Esophagus squamous epithelium (tissue), 5 donors: Measurements from ENCODE around the gene CYP2A6. TPM values are rescaled to one million over a fixed set of nuclear protein-coding genes. Genes with fewer than 3 reads are reported as not detected.
A peak's percentile ranks its signal among the peaks of the same experiment; 100 is the strongest.
"Not testable (repeated sequence)": the region's sequence is repeated elsewhere in the genome, so short reads cannot be mapped to it uniquely, and the experiment has no call there.

Source experiments
- DNase-seq: peaks from one replicate; lab custom pipeline; 2025; lab: John Stamatoyannopoulos, UW
- H3K27ac ChIP-seq, 4 donors: fragments of 200-600 bp; sonication (generic); one replicate each; pipeline ENCODE4 v1.5.1; 2016 to 2019; ENCODE audit warnings: mild to moderate bottlenecking in 1 of 4
- H3K27me3 ChIP-seq, 4 donors: fragments of 200-600 bp; sonication (generic); 1 replicate in 3 of 4; 2 replicates in 1 of 4; pipeline versions ENCODE4 v1.5.1 to v1.6.0; 2017 to 2021; ENCODE audit warnings: antibody characterized with exemption in 1 of 4
- H3K36me3 ChIP-seq, 3 donors: fragments of 200-600 bp; sonication (generic); one replicate each; pipeline ENCODE4 v1.5.1; 2016 to 2019
- H3K4me1 ChIP-seq, 3 donors: fragments of 200-600 bp; sonication (generic); one replicate each; pipeline ENCODE4 v1.5.1; 2017 to 2019
- H3K4me3 ChIP-seq, 4 donors: fragments of 200-600 bp; sonication (generic); 1 replicate in 3 of 4; 2 replicates in 1 of 4; pipeline ENCODE4 v1.5.1; 2016 to 2019; ENCODE audit warnings: mild to moderate bottlenecking in 2 of 4, moderate library complexity in 1 of 4
- H3K9me3 ChIP-seq, 3 donors: fragments of 200-600 bp; sonication (generic); one replicate each; pipeline ENCODE4 v1.5.1; 2016 to 2019
- POLR2A ChIP-seq, 4 donors: fragments of 450-650 bp; IDR thresholded peaks; one replicate each; pipeline ENCODE4 v1.6.1; 2017; ENCODE audit warnings: antibody characterized with exemption in 4 of 4, mild to moderate bottlenecking in 4 of 4, moderate library complexity in 3 of 4
- WGBS, 2 donors: methylation state at CpG; one replicate each; pipeline ENCODE4 v1.1.5; 2018; 5-methylcytosine and 5-hydroxymethylcytosine counted together
- intact Hi-C: fragments of 100-400 bp; cut with DNase I; formaldehyde crosslinking; loops from one replicate; pipeline ENCODE4 v1.15.0; 2022
- total RNA-seq, 4 donors: library from RNA; depleted of rRNA; stranded (reverse); fragments of >200 nt; gene quantifications; one replicate each; pipeline ENCODE4 v1.1.0, GENCODE V29; 2016
- TF ChIP-seq, protein P1 (sequence below), 6 experiments: fragments of 450-650 bp in 4 of 6; fragments of 200-600 bp in 2 of 6; sonication (generic) in 2 of 6; IDR thresholded peaks; one replicate each; pipeline ENCODE4 v1.5.1; 2016 to 2019; ENCODE audit warnings: antibody characterized with exemption in 6 of 6, mild to moderate bottlenecking in 4 of 6, moderate library complexity in 4 of 6
- donor health status: DM: yes; HTN: yes; CAD: no.

Gene CYP2A6
- total RNA-seq, 4 donors from 2014 or later, result not detected

DNA sequence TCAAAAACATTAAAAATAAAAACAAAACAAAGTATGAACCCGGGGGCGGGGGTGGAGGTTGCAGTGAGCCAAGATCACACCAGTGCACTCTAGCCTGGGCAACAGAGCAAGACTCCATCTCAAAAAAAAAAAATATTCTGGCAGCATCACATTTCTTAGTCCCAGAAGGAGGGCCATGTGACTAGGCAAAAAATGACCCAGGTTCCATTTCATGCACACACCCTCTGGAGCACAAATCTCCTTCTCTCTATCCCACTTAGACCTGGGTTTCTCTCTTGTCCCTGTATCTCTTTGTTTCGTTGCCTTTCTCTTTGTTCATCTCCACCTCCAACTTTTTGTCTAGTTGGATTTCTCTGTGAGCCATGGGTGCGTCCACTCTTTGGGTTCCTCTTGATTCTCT is 37.9 kb upstream of the CYP2A6 start:
- 78 to 83% methylated on average over 4 of the region's 4 CpGs for WGBS, 2 donors
- H3K4me1 ChIP-seq, result no peaks in the 10 kb centered on the region
- intact Hi-C loops, result no loop called here

GRCh38 chr19:40884187-40884931 is 34.1 kb upstream of the CYP2A6 start:
- H3K27me3 ChIP-seq, result peaks cover 0 to 28% (median 0%) of the 10 kb centered on the region in 4 donors
- intact Hi-C loops, H3K36me3 ChIP-seq, H3K4me1 ChIP-seq, DNase-seq, H3K4me3 ChIP-seq, H3K27ac ChIP-seq, H3K9me3 ChIP-seq: not testable (repeated sequence)
- no CpG with 5 or more reads among the region's 1 CpG for WGBS, 2 donors

More for the DNA sequence above, 37.9 kb upstream of the CYP2A6 start:
- no peaks in the 10 kb centered on the region for H3K36me3 ChIP-seq
- DNase-seq, result no peak
- no peak for TF ChIP-seq POLR2A (IDR thresholded peaks at IDR 0.05)
- TF ChIP-seq, protein P1, sequence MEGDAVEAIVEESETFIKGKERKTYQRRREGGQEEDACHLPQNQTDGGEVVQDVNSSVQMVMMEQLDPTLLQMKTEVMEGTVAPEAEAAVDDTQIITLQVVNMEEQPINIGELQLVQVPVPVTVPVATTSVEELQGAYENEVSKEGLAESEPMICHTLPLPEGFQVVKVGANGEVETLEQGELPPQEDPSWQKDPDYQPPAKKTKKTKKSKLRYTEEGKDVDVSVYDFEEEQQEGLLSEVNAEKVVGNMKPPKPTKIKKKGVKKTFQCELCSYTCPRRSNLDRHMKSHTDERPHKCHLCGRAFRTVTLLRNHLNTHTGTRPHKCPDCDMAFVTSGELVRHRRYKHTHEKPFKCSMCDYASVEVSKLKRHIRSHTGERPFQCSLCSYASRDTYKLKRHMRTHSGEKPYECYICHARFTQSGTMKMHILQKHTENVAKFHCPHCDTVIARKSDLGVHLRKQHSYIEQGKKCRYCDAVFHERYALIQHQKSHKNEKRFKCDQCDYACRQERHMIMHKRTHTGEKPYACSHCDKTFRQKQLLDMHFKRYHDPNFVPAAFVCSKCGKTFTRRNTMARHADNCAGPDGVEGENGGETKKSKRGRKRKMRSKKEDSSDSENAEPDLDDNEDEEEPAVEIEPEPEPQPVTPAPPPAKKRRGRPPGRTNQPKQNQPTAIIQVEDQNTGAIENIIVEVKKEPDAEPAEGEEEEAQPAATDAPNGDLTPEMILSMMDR (IDR thresholded peaks at IDR 0.05), result no peak
- no peak overlapping the region for H3K27ac ChIP-seq
- no peaks in the 10 kb centered on the region for H3K9me3 ChIP-seq
- H3K27me3 ChIP-seq, result peaks cover 0 to 16% (median 0%) of the 10 kb centered on the region in 4 donors
- H3K4me3 ChIP-seq, result no peak overlapping the region

- H3K27me3 ChIP-seq, result peaks cover 0 to 43% (median 0%) of the 10 kb centered on the region in 4 donors
- H3K4me1 ChIP-seq, H3K4me3 ChIP-seq, H3K27ac ChIP-seq, H3K36me3 ChIP-seq, H3K9me3 ChIP-seq, DNase-seq, intact Hi-C loops: not testable (repeated sequence)
- 50 to 100% methylated on average over 1 to 2 of the region's 3 CpGs for WGBS, 2 donors
Observed at GRCh38 chr19:40882062-40882461, 31.8 kb upstream of the CYP2A6 start, which contains the start of gene CYP2A7. TSS of gene CYP2A7 (minus strand) at chr19:40882231. CDS start at chr19:40882210, 21 bp downstream.

DNA sequence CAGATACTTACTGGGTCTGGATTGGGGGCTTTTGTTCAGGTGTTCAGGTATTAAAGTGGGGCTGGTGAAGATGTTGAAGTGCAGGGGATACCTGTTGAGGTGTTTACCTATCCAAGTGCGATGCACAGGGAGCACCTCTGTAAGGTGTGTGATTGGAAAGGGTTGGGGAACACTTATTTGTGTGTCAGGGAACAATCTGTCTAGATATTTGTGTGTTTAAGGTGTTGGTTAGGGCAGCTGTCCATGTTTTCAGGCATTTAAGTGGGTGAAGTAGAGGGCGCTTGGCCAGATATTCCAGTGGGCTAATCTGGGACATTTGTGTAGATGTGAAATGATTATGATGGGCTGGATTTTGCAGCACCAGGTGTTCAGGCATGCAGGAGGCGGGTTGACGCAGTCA is 29.1 kb upstream of the CYP2A6 start:
- H3K9me3 ChIP-seq, DNase-seq, H3K36me3 ChIP-seq, H3K4me1 ChIP-seq, intact Hi-C loops, H3K27ac ChIP-seq, H3K4me3 ChIP-seq: not testable (repeated sequence)
- H3K27me3 ChIP-seq, result peaks cover 0 to 56% (median 0%) of the 10 kb centered on the region in 4 donors
- 88 to 100% methylated on average over 2 to 4 of the region's 4 CpGs for WGBS, 2 donors

GRCh38 chr19:40875526-40875951 is 25.3 kb upstream of the CYP2A6 start:
- H3K36me3 ChIP-seq, H3K27ac ChIP-seq, H3K4me1 ChIP-seq, H3K9me3 ChIP-seq, intact Hi-C loops: not testable (repeated sequence)
- DNase-seq, result peak; percentile 20
- H3K4me3 ChIP-seq, result peak overlapping the region in 1 of 4 donors; percentile 29
- peaks cover 0 to 40% (median 0%) of the 10 kb centered on the region in 4 donors for H3K27me3 ChIP-seq
- WGBS, 2 donors, result 6 to 7% methylated on average over 10 to 12 of the region's 23 CpGs

DNA sequence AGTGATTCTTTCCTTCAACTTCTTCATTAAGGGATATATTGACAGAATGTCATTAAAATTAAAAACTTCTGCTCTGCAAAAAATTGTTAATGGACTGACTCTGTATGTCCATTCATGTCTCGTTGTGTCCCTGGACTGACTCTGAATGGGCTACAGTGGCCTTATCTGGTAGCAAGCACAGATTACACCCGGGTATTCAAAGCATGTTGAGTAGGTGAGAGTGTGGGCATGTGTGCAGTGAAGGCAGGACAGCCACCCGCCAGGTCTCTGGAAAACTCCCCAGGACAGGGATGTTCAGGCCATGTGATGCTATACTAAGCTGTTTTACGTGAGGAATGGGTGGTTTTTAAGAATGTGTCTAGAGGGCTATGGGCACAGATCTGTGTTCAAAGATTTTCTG is 24.6 kb upstream of the CYP2A6 start:
- H3K27ac ChIP-seq, H3K9me3 ChIP-seq, intact Hi-C loops, H3K4me1 ChIP-seq, H3K36me3 ChIP-seq, DNase-seq, H3K4me3 ChIP-seq: not testable (repeated sequence)
- WGBS, 2 donors, result 80% methylated on average over 1 of the region's 4 CpGs; no CpG with 5 or more reads in 1 of the 2 donors
- peaks cover 0 to 33% (median 0%) of the 10 kb centered on the region in 4 donors for H3K27me3 ChIP-seq

GRCh38 chr19:40873873-40874272 is 23.6 kb upstream of the CYP2A6 start:
- H3K36me3 ChIP-seq, H3K4me3 ChIP-seq, intact Hi-C loops, H3K9me3 ChIP-seq, H3K4me1 ChIP-seq, DNase-seq, H3K27ac ChIP-seq: not testable (repeated sequence)
- 84 to 90% methylated on average over 2 of the region's 2 CpGs for WGBS, 2 donors
- H3K27me3 ChIP-seq, result peaks cover 0 to 27% (median 0%) of the 10 kb centered on the region in 4 donors

DNA sequence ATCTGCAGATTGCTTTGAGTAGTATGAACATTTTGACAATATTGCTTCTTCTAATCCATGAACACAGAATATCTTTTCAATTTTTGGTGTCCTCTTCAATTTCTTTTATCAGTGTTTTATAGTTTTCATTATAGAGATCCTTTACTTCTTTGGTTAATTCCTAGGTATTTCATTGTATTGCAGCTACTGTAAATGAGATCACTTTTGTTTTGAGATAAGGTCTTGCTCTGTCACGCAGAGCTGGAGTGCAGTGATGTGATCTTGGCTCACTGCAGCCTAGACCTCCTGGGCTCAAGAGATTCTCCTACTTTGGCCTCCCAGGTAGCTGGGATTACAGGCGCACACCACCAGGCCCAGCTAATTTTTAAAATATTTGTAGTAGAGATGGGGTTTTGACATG is 22.0 kb upstream of the CYP2A6 start:
- 74 to 85% methylated on average over 2 of the region's 2 CpGs for WGBS, 2 donors
- DNase-seq, result no peak
- Histone ChIP-seq H3K27ac (no peak overlapping the region), H3K36me3 (no peaks in the 10 kb centered on the region), H3K27me3 (peaks cover 0 to 15% (median 0%) of the 10 kb centered on the region in 4 donors), H3K4me1 (no peaks in the 10 kb centered on the region), H3K9me3 (no peaks in the 10 kb centered on the region), H3K4me3 (no peak overlapping the region)
- TF ChIP-seq, protein P1 (IDR thresholded peaks at IDR 0.05), result no peak
- no peak for TF ChIP-seq POLR2A (IDR thresholded peaks at IDR 0.05)
- intact Hi-C loops, result no loop called here
